EL (cell line): ENCODE measurements around the gene GLDN.

Experiments used
- DNase-seq: peaks from one replicate; pipeline ENCODE4 v3.0.0-alpha.2; 2016

GLDN gene

GRCh38 chr15:51323749-51324148, 17.7 kb upstream of the GLDN start:
- DNase-seq: no peak

DNA sequence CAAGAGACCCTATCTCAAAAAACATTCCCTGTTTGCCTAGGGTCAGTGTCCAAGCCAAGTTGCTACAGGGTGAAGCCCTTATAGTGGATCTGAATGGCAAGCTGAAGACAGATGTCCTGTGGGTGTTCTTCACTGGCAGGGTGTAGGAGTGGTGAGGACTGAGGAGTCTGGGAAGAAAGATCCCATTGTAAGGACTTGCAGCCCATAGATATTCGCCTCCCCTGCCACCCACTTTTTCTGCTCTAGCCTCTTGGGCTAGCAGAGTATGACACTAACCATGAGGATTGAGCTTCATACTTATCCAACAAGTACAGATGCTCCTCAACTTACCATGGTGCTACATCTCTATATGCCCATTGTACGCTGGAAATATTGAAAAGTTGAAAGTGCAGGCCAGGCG, 16.3 kb upstream of the GLDN start:
- no peak for DNase-seq

GRCh38 chr15:51327081-51327480, 14.4 kb upstream of the GLDN start:
- DNase-seq: no peak

- DNase-seq: no peak
These were observed 12.5 kb upstream of the GLDN start for GRCh38 chr15:51328926-51329325.

- no peak for DNase-seq
These were observed 10.3 kb upstream of the GLDN start for GRCh38 chr15:51331141-51331540.

DNA sequence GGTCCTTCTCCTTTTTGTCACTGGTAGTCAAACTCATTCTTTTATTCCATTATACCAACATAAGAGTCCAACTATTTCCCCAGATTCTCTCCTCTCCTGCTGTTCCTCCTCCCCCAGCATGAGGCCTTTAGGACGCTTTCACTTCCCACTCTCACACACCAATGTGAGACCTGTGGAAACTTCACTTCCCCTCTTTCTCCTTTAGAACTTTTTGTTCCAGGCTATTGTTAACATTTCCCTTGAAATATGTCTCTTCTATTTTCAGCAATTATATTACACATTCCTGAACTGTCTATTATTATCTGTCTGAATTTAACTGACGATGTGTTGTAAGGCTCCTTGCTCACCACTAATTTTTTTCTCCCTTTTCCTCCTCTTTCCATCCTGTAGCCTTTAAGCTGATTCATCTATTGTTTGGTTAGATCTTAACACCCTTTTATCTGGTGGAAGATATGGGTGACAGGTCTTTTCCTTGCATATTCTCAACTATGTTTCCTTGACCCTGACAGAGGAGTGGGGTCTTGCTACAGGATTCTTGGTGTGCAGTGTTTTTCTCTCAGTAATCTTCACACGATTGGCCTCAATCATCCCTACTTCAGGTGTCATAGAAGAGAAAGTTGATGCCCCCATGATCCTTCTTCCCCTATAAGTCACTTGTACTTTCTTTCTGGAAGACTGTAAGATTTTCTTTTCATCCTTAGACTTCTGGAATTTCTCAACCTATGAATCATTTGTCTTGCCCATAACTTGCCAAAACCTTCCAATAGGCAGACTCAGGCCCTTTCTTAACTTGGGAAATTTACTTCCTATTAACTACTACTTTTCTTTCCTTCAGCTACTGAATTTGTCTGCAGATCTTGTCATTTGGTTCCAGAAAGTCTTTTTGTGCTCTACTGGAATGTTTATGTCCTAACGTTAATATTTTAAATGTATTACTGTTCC, 9.0 kb upstream of the GLDN start:
- no peak for DNase-seq

GRCh38 chr15:51333571-51333970, 7.9 kb upstream of the GLDN start:
- DNase-seq: no peak

DNA sequence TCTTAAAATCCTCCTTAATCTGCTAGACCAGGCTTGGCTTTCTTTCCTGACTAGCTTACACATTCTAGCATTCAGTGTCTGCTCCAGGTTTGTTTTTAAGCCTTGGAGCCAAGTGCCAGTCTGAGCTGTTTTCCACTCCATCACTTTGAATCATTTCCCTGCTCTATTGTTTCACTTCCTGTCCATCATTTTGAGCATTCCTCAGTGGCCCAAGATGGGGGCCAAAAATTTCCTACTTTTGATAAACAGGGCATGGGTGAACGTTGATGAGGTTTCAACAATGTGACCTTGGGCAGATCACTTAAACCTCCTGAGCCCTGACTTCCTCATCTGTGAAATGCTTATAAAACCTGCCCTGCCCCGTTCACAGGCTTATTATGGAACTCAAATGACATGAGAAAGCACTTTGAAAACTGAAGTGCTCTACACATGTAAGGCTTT, 7.4 kb upstream of the GLDN start:
- DNase-seq: no peak

DNA sequence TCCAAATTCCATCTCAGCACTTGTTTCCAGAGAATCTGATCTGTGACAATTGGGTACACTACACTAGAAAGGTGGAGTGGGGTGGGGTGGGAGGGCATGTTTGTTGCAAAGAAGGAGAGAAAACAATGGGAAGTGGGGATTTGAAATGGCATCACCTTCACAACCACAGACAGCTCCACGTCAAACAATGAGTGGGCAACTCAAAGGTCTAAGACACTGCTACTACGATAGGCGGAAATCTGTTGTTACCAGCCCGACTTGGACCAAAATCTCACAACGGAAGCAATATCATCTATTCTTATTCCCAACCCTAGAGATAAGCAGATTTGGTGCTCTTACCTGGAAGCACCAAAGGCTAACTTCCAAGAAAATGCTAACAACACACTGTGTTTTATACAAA, 6.4 kb upstream of the GLDN start:
- DNase-seq: no peak

DNA sequence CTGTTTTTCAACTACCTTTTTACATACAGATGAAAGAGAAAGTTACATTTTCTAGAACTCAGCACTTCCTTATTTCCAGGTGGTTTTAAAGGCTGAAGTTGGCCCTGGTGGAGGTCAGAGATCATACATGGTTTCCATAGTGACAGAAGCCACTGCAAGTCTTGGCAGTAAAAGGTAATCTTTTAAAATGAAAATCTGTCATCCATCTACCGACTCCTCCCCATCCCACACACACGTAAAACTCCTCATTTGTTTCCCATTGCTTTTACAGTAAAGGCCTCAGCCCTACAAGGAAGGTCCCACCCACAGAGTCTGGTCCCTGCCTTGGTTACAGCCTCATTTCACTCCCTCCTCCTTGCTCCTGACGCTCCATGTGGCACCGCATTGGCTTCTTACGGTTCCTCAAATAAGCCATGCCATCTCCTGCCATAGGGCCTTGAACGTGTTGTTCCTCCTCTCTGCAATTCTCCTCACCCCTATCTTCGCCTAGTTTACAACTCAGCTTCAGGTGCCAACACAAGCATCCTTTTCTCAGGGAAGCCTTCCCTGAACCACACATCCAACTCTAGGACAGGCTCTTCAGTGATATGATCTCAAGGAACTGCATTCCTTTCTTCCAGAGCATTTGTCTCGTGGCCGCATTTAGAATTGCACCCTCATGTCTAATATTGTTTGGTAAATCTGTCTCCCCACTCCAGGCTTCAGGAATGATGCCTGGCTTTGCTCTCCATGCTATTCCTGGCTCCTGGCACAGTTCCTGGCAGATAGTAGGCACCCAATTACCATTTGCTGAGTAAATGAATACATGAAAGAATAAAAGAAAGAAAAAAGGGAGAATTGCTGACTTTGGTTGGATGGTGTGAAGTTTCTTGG, 5.7 kb upstream of the GLDN start:
- peak; percentile 7 for DNase-seq

GRCh38 chr15:51338496-51338895, 3.0 kb upstream of the GLDN start, which contains the start of gene CYP19A1:
Gene CYP19A1 (minus strand): TSS chr15:51338596. CDS start chr15:51242912, 95,684 bp downstream.
- no peak for DNase-seq

- no peak for DNase-seq
These were observed 958 bp downstream of the GLDN start for GRCh38 chr15:51342227-51342999.

GRCh38 chr15:51343466-51343865, 2.0 kb downstream of the GLDN start:
- no peak for DNase-seq

DNA sequence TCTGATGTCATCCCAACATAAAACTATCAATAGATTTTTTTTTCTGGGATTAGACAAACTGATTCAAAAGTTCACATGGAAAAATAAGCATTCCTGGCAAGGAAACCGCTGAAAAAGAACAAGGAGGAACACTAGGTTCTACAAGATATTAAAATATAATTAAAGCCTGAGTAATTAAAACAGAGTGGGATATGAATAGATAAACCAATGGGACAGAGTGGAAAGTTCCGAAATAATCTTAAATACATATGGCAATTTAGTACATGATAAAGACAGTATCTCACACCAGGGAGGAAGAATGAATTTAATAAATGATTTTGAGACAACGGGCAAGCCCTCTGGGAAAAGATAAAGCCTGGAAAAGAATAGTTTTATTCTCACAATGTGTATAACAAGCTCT, 4.7 kb downstream of the GLDN start:
- DNase-seq: no peak

- no peak for DNase-seq
These were observed 7.2 kb downstream of the GLDN start for GRCh38 chr15:51348688-51349087.

GRCh38 chr15:51349156-51349844, 7.8 kb downstream of the GLDN start:
- no peak for DNase-seq

- no peak for DNase-seq
These were observed 9.3 kb downstream of the GLDN start for GRCh38 chr15:51350723-51351122.

DNA sequence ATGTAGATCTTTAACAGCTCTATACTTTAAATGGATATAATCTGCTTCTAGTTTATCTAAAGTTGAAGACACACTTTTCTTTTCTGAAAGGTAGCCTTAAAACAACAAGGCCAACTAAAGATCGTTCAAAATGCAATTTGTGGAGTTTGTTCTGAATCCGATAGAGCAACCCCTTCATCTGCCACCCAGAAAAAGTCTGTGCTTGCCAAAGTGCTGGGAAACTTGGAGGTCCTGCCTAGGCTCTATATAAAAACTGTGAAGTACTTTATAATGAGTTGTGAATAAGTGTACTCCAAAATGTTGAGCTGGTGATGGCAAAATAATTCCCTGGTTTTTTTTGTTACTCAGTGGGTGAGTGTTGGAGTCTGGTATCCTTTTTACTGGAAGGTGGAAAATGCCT, 12.5 kb downstream of the GLDN start:
- no peak for DNase-seq

GRCh38 chr15:51355096-51355495, 13.6 kb downstream of the GLDN start:
- DNase-seq: no peak

GRCh38 chr15:51356147-51356546, 14.7 kb downstream of the GLDN start:
- no peak for DNase-seq

DNA sequence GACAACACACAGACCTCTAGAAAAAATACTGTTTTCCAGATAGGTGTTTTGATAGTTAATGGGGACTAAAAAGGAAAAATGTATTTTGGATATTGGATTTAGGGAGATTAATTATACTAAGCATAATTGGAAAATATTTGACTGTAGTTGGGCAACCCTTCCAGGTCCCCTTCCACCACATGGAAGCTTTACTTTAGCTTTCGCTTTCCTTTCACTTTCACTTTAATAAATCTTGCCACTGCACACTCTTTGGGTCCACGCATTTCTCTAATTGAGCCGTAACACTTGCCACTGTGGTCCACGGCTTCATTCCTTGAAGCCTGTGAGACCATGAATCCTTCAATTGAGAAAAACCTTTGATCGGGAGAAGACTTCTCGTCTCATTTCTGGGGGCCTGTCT, 15.5 kb downstream of the GLDN start:
- DNase-seq: no peak

- no peak for DNase-seq
These were observed 18.5 kb downstream of the GLDN start for GRCh38 chr15:51359981-51360380.
